ENCODE measurements around the gene NYNRIN.

The NYNRIN gene

GRCh38 chr14:24431569-24432258 is 32.9 kb downstream of the NYNRIN start:
- Histone ChIP-seq H3K9ac (ENCODE audit: low read length) (peak overlapping the region; percentile 80), H3K9me2 (ENCODE audit: low read depth, low read length) (no peaks in the 10 kb centered on the region), H3K4me1 (ENCODE audit: insufficient read depth, low read length, severe bottlenecking) (peaks cover 36% of the 10 kb centered on the region), H3K79me2 (ENCODE audit: insufficient read depth, low read length) (no peaks in the 10 kb centered on the region), H3K4me3 (ENCODE audit: low read depth, low read length, poor library complexity, severe bottlenecking) (peak overlapping the region; percentile 76), H3K36me3 (ENCODE audit: insufficient read depth, low read length) (peaks cover 35% of the 10 kb centered on the region), H3K27me3 (ENCODE audit: insufficient read depth, low read length) (no peaks in the 10 kb centered on the region), H2AFZ (ENCODE audit: low read length) (no peak overlapping the region), H3F3A (ENCODE audit: insufficient read depth, low read length) (no peaks in the 10 kb centered on the region), H3K9me3 (ENCODE audit: low read length) (no peaks in the 10 kb centered on the region), H4K20me1 (ENCODE audit: insufficient read depth, low read length) (no peaks in the 10 kb centered on the region), H3K4me2 (ENCODE audit: low read length) (peak overlapping the region; percentile 84), H3K27ac (ENCODE audit: low read depth, low read length, poor library complexity, severe bottlenecking) (peak overlapping the region; percentile 86)
- no peak for TF ChIP-seq EZH2 (IDR thresholded peaks at IDR 0.05; ENCODE audit: borderline replicate concordance, low read length)
- peak; percentile 98 for TF ChIP-seq CTCF (IDR thresholded peaks at IDR 0.05; ENCODE audit: low read length)

- peaks cover 42% of the 10 kb centered on the region for H3K36me3 ChIP-seq (ENCODE audit: insufficient read depth, low read length)
- no peaks in the 10 kb centered on the region for H3K9me3 ChIP-seq (ENCODE audit: low read length)
- H3K27me3 ChIP-seq (ENCODE audit: insufficient read depth, low read length): no peaks in the 10 kb centered on the region
- no peak overlapping the region for H3K4me3 ChIP-seq (ENCODE audit: low read depth, low read length, poor library complexity, severe bottlenecking)
- H3K4me2 ChIP-seq (ENCODE audit: low read length): peak overlapping the region; percentile 84; the same call in 1 of the 2 replicates
- peaks cover 44% of the 10 kb centered on the region for H3K4me1 ChIP-seq (ENCODE audit: insufficient read depth, low read length, severe bottlenecking)
- H2AFZ ChIP-seq (ENCODE audit: low read length): no peak overlapping the region
- no peaks in the 10 kb centered on the region for H3K79me2 ChIP-seq (ENCODE audit: insufficient read depth, low read length)
- H3K9ac ChIP-seq (ENCODE audit: low read length): no peak overlapping the region; the same call in 1 of the 2 replicates
- TF ChIP-seq EZH2 (IDR thresholded peaks at IDR 0.05; ENCODE audit: borderline replicate concordance, low read length): no peak
- TF ChIP-seq CTCF (IDR thresholded peaks at IDR 0.05; ENCODE audit: low read length): no peak
- no peaks in the 10 kb centered on the region for H3K9me2 ChIP-seq (ENCODE audit: low read depth, low read length)
- no peak overlapping the region for H3K27ac ChIP-seq (ENCODE audit: low read depth, low read length, poor library complexity, severe bottlenecking)
- H3F3A ChIP-seq (ENCODE audit: insufficient read depth, low read length): no peaks in the 10 kb centered on the region
- H4K20me1 ChIP-seq (ENCODE audit: insufficient read depth, low read length): no peaks in the 10 kb centered on the region
Observed at GRCh38 chr14:24432259-24433131, 33.7 kb downstream of the NYNRIN start.

- no peak overlapping the region for H3K27ac ChIP-seq (ENCODE audit: low read depth, low read length, poor library complexity, severe bottlenecking)
- TF ChIP-seq EZH2 (IDR thresholded peaks at IDR 0.05; ENCODE audit: borderline replicate concordance, low read length): no peak
- H3K4me2 ChIP-seq (ENCODE audit: low read length): no peak overlapping the region
- no peaks in the 10 kb centered on the region for H3K9me2 ChIP-seq (ENCODE audit: low read depth, low read length)
- H3F3A ChIP-seq (ENCODE audit: insufficient read depth, low read length): no peaks in the 10 kb centered on the region; the same call in 1 of the 2 replicates
- H3K79me2 ChIP-seq (ENCODE audit: insufficient read depth, low read length): no peaks in the 10 kb centered on the region
- peaks cover 44% of the 10 kb centered on the region for H3K4me1 ChIP-seq (ENCODE audit: insufficient read depth, low read length, severe bottlenecking)
- no peaks in the 10 kb centered on the region for H3K27me3 ChIP-seq (ENCODE audit: insufficient read depth, low read length)
- no peaks in the 10 kb centered on the region for H3K9me3 ChIP-seq (ENCODE audit: low read length)
- H3K9ac ChIP-seq (ENCODE audit: low read length): no peak overlapping the region
- no peak overlapping the region for H3K4me3 ChIP-seq (ENCODE audit: low read depth, low read length, poor library complexity, severe bottlenecking)
- H4K20me1 ChIP-seq (ENCODE audit: insufficient read depth, low read length): no peaks in the 10 kb centered on the region
- no peak overlapping the region for H2AFZ ChIP-seq (ENCODE audit: low read length)
- peaks cover 57% of the 10 kb centered on the region for H3K36me3 ChIP-seq (ENCODE audit: insufficient read depth, low read length)
Observed at GRCh38 chr14:24434036-24434435, 35.2 kb downstream of the NYNRIN start.
